ENCODE results near the gene ZNF428. TPM values are rescaled to one million over a fixed set of nuclear protein-coding genes. Genes with fewer than 3 reads are reported as not detected.
"Not testable (repeated sequence)": the region's sequence is repeated elsewhere in the genome, so short reads cannot be mapped to it uniquely, and the experiment has no call there.

ZNF428 gene
- total and polyA plus RNA-seq, 2 experiments from 2014 or later, result 21.1 to 23.9 TPM

DNA sequence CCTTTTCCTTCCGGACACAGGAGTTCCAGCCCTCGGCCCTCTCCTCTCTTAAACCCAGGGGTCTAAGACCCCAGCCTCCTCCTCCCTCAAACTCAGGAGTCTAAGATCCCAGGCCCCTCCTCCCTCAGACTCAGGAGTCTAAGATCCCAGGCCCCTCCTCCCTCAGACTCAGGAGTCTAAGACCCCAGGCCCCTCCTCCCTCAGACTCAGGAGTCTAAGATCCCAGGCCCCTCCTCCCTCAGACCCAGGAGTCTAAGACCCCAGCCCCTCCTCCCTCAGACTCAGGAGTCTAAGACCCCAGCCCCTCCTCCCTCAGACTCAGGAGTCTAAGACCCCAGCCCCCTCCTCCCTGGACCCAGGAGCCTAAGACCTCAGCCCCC, 16.1 kb upstream of the ZNF428 start:
- DNase-seq (ENCODE audit: low spot score), result peak; percentile 69
- Mint-ChIP-seq H3K4me3 (peak overlapping the region; percentile 81), H3K27ac (peak overlapping the region; percentile 80; the same call in 1 of the 2 replicates), H3K4me1 (peaks cover 29% of the 10 kb centered on the region), H3K27me3 (ENCODE audit: insufficient read depth, low read depth, poor library complexity) (peaks cover 52% of the 10 kb centered on the region)
- peaks cover 33% of the 10 kb centered on the region for H3K4me1 ChIP-seq (ENCODE audit: insufficient read depth)
- not testable (repeated sequence) for ATAC-seq; H3K36me3 ChIP-seq (ENCODE audit: insufficient read depth); H3K9me2 ChIP-seq (ENCODE audit: insufficient read depth); H3F3A ChIP-seq (replicated peaks; ENCODE audit: low read depth); H4K20me1 ChIP-seq (replicated peaks; ENCODE audit: insufficient read depth); H2AFZ ChIP-seq; H3K9me3 Mint-ChIP-seq; H3K79me2 ChIP-seq (replicated peaks; ENCODE audit: insufficient read depth); H3K36me3 Mint-ChIP-seq (ENCODE audit: low read depth)
- H3K4me3 ChIP-seq, result peak overlapping the region; percentile 83
- H3K27ac ChIP-seq (ENCODE audit: low read depth), result peak overlapping the region; percentile 87; the same call in 1 of the 2 replicates
- H3K27me3 ChIP-seq (ENCODE audit: insufficient read depth), result peaks cover 31% of the 10 kb centered on the region
- peak overlapping the region; percentile 99 for H3K4me2 ChIP-seq

GRCh38 chr19:43634872-43635560, 15.6 kb upstream of the ZNF428 start:
- ATAC-seq (peak; percentile 55), DNase-seq (ENCODE audit: low spot score) (peak; percentile 77)
- H3K27ac Mint-ChIP-seq, result peak overlapping the region; percentile 80; the same call in 1 of the 2 replicates
- H3K4me3 Mint-ChIP-seq, result peak overlapping the region; percentile 81
- Histone ChIP-seq H3K27me3 (ENCODE audit: insufficient read depth) (peaks cover 26% of the 10 kb centered on the region), H3K36me3 (ENCODE audit: insufficient read depth) (no peaks in the 10 kb centered on the region), H3K9me2 (ENCODE audit: insufficient read depth) (no peaks in the 10 kb centered on the region), H3K27ac (ENCODE audit: low read depth) (peak overlapping the region; percentile 87; the same call in 1 of the 2 replicates), H4K20me1 (replicated peaks; ENCODE audit: insufficient read depth) (peaks cover 5% of the 10 kb centered on the region; the same call in 1 of the 2 replicates), H3K79me2 (replicated peaks; ENCODE audit: insufficient read depth) (no peaks in the 10 kb centered on the region), H3K4me2 (peak overlapping the region; percentile 99), H3K4me1 (ENCODE audit: insufficient read depth) (peaks cover 33% of the 10 kb centered on the region), H3F3A (replicated peaks; ENCODE audit: low read depth) (0 out of 2 replicates have a peak, but pooled peaks cover 3% of the 10 kb centered on the region), H2AFZ (no peak overlapping the region), H3K4me3 (peak overlapping the region; percentile 83)
- TF ChIP-seq JUNB (IDR thresholded peaks at IDR 0.05; ENCODE audit: unreplicated experiment), result no peak
- TF ChIP-seq EZH2 (IDR thresholded peaks at IDR 0.05; ENCODE audit: low read depth, unreplicated experiment), result no peak
- TF ChIP-seq CTCF (conservative IDR thresholded peaks at IDR 0.05; ENCODE audit: low read depth in 2 of 2), result no peak
- no peak for TF ChIP-seq CREB1 (CRISPR knock-in tag; IDR thresholded peaks at IDR 0.05; ENCODE audit: low read depth)
- TF ChIP-seq, protein P1, sequence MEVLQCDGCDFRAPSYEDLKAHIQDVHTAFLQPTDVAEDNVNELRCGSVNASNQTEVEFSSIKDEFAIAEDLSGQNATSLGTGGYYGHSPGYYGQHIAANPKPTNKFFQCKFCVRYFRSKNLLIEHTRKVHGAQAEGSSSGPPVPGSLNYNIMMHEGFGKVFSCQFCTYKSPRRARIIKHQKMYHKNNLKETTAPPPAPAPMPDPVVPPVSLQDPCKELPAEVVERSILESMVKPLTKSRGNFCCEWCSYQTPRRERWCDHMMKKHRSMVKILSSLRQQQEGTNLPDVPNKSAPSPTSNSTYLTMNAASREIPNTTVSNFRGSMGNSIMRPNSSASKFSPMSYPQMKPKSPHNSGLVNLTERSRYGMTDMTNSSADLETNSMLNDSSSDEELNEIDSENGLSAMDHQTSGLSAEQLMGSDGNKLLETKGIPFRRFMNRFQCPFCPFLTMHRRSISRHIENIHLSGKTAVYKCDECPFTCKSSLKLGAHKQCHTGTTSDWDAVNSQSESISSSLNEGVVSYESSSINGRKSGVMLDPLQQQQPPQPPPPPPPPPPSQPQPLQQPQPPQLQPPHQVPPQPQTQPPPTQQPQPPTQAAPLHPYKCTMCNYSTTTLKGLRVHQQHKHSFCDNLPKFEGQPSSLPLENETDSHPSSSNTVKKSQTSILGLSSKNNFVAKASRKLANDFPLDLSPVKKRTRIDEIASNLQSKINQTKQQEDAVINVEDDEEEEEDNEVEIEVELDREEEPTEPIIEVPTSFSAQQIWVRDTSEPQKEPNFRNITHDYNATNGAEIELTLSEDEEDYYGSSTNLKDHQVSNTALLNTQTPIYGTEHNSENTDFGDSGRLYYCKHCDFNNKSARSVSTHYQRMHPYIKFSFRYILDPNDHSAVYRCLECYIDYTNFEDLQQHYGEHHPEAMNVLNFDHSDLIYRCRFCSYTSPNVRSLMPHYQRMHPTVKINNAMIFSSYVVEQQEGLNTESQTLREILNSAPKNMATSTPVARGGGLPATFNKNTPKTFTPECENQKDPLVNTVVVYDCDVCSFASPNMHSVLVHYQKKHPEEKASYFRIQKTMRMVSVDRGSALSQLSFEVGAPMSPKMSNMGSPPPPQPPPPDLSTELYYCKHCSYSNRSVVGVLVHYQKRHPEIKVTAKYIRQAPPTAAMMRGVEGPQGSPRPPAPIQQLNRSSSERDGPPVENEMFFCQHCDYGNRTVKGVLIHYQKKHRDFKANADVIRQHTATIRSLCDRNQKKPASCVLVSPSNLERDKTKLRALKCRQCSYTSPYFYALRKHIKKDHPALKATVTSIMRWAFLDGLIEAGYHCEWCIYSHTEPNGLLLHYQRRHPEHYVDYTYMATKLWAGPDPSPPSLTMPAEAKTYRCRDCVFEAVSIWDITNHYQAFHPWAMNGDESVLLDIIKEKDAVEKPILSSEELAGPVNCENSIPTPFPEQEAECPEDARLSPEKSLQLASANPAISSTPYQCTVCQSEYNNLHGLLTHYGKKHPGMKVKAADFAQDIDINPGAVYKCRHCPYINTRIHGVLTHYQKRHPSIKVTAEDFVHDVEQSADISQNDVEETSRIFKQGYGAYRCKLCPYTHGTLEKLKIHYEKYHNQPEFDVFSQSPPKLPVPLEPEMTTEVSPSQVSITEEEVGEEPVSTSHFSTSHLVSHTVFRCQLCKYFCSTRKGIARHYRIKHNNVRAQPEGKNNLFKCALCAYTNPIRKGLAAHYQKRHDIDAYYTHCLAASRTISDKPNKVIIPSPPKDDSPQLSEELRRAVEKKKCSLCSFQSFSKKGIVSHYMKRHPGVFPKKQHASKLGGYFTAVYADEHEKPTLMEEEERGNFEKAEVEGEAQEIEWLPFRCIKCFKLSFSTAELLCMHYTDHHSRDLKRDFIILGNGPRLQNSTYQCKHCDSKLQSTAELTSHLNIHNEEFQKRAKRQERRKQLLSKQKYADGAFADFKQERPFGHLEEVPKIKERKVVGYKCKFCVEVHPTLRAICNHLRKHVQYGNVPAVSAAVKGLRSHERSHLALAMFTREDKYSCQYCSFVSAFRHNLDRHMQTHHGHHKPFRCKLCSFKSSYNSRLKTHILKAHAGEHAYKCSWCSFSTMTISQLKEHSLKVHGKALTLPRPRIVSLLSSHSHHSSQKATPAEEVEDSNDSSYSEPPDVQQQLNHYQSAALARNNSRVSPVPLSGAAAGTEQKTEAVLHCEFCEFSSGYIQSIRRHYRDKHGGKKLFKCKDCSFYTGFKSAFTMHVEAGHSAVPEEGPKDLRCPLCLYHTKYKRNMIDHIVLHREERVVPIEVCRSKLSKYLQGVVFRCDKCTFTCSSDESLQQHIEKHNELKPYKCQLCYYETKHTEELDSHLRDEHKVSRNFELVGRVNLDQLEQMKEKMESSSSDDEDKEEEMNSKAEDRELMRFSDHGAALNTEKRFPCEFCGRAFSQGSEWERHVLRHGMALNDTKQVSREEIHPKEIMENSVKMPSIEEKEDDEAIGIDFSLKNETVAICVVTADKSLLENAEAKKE (CRISPR knock-in tag; IDR thresholded peaks at IDR 0.05), result no peak
- TF ChIP-seq POLR2AphosphoS5 (IDR thresholded peaks at IDR 0.05; ENCODE audit: low read depth), result no peak
- no peak for TF ChIP-seq STAT1 (IDR thresholded peaks at IDR 0.05; ENCODE audit: unreplicated experiment)
- H3K27me3 Mint-ChIP-seq (ENCODE audit: insufficient read depth, low read depth, poor library complexity), result peaks cover 46% of the 10 kb centered on the region
- no peaks in the 10 kb centered on the region for H3K9me3 Mint-ChIP-seq
- peaks cover 8% of the 10 kb centered on the region; the same call in 1 of the 3 replicates for H3K36me3 Mint-ChIP-seq (ENCODE audit: low read depth)
- H3K4me1 Mint-ChIP-seq, result peaks cover 29% of the 10 kb centered on the region
